Fibroblast of mammary gland (primary cell): Measurements from ENCODE around the gene THRB.

Experiments used
- DNase-seq: peaks from one replicate; pipeline ENCODE4 v3.0.0-alpha.2; 2010; ENCODE audit warnings: low read depth
- H3K4me3 ChIP-seq: 2 replicates; pipeline ENCODE4 v1.5.1; 2011; ENCODE audit warnings: low read depth, mild to moderate bottlenecking, low read length, moderate library complexity; ENCODE audit not compliant: control insufficient read depth
- TF ChIP-seq, protein P1 (sequence below): conservative IDR thresholded peaks from 2 replicates; pipeline ENCODE4 v1.5.1; 2011; ENCODE audit warnings: low read depth, low read length, inconsistent platforms; ENCODE audit not compliant: control insufficient read depth, insufficient read depth

The THRB gene

DNA sequence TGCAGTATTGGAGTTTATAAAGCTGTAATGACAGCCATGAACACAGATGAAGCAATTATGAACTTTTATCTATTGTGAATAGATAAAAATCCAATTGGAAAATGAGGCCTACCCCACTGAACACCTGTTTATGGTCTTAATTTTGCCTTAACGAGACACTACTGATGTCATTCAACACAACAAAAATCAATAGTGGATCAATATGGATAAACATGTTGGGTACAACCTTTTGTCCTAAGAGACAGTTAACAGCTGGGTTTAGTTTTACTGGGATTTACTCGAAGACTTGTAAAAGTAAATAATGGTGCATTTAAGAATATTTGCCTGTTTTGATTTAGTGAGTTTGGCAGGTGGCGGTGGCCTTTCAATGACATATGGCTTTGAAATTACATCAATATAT lies 331.7 kb downstream of the THRB start:
- TF ChIP-seq, protein P1, sequence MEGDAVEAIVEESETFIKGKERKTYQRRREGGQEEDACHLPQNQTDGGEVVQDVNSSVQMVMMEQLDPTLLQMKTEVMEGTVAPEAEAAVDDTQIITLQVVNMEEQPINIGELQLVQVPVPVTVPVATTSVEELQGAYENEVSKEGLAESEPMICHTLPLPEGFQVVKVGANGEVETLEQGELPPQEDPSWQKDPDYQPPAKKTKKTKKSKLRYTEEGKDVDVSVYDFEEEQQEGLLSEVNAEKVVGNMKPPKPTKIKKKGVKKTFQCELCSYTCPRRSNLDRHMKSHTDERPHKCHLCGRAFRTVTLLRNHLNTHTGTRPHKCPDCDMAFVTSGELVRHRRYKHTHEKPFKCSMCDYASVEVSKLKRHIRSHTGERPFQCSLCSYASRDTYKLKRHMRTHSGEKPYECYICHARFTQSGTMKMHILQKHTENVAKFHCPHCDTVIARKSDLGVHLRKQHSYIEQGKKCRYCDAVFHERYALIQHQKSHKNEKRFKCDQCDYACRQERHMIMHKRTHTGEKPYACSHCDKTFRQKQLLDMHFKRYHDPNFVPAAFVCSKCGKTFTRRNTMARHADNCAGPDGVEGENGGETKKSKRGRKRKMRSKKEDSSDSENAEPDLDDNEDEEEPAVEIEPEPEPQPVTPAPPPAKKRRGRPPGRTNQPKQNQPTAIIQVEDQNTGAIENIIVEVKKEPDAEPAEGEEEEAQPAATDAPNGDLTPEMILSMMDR, result no peak
- no peak for DNase-seq

DNA sequence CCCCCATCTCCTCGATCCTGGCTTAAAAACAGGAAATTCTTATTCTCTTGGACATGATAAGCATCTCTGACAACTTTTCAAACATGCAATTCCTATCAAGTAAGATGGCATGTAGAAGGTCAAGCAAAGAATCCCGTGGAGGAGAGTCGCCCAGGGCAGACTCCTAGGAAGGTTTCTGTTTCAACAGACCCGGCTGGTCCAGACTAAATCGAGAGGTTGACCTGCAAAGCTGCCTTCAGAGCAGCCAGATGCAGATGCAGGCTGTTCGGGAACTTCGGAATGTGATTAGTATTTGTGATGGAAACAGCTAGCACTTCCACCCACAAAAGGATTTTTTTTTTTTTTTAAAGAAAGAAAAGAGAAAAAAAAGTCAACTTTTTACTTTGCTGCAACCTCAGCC lies 332.8 kb downstream of the THRB start:
- H3K4me3 ChIP-seq, result no peak overlapping the region
- DNase-seq, result no peak
- TF ChIP-seq, protein P1, result no peak

More for the DNA sequence above, 331.7 kb downstream of the THRB start:
- H3K4me3 ChIP-seq, result no peak overlapping the region

DNA sequence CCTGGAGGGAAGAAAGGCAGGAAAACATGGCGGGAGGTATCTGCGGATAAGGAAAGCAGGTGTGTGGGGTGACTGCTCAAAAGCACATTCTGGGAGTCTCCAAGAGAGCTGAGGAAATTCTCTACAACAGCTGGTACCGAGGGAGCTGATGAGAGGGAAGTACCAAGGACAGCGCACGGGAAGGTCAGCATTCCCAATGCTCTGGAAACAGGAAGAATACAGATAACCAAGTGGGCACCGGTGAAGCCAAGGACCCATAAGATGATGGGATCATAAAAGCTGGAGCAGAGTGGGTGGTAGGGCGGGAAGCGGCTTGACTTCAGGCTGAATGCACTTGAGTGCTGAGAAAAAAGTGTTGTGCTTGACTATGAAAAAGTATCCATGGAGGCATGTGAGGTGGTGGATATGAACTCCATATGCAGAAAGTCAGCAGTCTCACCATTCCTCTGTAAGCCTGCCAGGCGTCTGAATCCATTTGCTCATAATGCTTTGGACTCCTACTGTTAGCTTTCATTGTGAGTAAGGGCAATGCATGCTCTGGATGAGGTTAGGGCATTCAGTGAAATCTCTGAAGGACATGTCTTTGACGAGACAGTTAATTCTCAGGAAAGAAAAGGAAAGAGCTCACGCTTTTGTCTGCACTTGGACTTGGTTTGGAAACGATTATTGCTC lies 334.1 kb downstream of the THRB start:
- H3K4me3 ChIP-seq, result no peak overlapping the region
- TF ChIP-seq, protein P1, result no peak
- peak; percentile 22 for DNase-seq

DNA sequence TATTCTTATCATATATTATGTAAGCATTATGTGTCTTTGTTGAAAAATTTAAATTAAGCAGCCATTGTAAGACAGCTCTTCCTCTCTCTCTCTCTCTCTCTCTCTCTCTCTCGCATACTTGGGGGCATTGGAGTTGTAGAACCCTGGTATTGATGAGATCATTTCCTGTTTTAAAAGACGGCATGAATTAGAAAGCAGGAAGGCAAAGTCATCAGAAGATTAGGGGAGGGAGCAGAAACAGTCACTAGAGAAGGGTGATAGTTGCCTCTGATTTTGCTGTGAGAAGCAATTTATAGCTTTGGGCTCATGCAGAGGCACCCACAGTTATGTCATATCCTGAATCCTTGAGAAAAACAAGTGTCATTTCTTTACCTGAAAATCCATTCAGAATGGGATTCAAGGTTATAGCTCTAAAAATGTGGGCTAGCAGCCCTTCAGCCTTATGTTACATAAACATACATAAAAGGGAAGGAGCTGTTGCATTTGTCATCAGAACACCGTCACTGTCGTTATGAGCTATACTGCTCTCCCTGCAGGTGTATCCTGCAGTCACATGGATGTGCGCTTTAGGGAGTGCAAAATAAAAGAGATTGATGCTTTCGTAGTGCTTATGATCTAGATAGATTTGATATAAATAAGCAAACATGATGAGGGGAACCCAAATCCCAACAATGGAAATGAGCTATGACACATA lies 335.7 kb downstream of the THRB start:
- no peak overlapping the region for H3K4me3 ChIP-seq
- no peak for DNase-seq
- TF ChIP-seq, protein P1, result no peak

DNA sequence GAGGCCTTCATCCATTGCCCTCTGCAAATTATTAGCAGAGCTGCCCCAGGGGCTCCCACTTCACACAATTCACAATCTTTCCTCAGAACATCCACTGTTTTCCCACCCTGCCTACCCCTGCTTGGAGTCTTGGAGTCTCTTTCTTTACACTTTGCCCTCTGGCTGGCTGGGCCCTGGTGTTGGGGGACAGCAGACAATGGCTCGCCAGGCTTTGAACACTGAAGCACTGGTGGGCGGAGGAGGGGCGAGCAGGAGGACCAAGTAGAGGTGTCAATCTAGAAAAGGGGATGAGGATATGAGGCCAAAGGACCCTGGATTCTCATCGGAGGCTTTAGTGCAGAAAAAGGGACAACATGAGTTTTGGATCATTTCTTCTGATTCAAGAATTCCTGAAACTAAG lies 337.5 kb downstream of the THRB start:
- no peak overlapping the region for H3K4me3 ChIP-seq
- TF ChIP-seq, protein P1, result no peak
- no peak for DNase-seq

DNA sequence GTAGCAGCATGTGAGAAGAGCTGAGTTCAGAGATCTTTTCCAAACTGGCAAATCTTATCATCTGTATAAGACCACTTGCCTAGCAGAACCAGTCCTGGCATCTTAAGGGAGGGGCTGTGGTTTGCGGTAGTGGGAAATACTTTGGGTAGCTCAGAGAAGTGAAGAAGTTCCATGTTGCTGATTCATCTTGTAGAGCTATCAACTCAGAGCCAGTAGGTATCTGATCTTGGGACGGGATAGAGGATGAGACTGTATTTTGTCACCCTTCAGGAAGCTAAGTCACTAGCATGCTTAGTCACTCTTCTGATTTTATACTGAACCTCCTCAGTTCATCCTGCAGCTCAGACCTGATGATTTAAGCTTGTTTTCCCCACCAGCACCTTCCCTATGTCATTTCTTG lies 338.2 kb downstream of the THRB start:
- TF ChIP-seq, protein P1, result no peak
- peak; percentile 79 for DNase-seq
- no peak overlapping the region for H3K4me3 ChIP-seq
